Subcutaneous adipose tissue (tissue), 4 donors: ENCODE measurements around the gene PGRMC2. TPM values are rescaled to one million over a fixed set of nuclear protein-coding genes. Genes with fewer than 3 reads are reported as not detected.

Experiments
- CTCF ChIP-seq: fragments of 450-650 bp; IDR thresholded peaks from one replicate; pipeline ENCODE4 v1.5.1; 2016; ENCODE audit warnings: low read depth, mild to moderate bottlenecking, control low read depth, antibody characterized with exemption, moderate library complexity
- total RNA-seq, 4 donors: library from RNA; depleted of rRNA; stranded (reverse); fragments of >200 nt; gene quantifications; one replicate each; pipeline ENCODE4 v1.1.0, GENCODE V29; 2016

PGRMC2 gene
- total RNA-seq, 4 donors from 2014 or later, result 59.7 to 106 (median 67.9) TPM

GRCh38 chr4:128323401-128323800 lies 35.8 kb upstream of the PGRMC2 start:
- TF ChIP-seq CTCF, result no peak

GRCh38 chr4:128322986-128323385 lies 35.4 kb upstream of the PGRMC2 start:
- no peak for TF ChIP-seq CTCF

GRCh38 chr4:128322311-128322710 lies 34.7 kb upstream of the PGRMC2 start:
- no peak for TF ChIP-seq CTCF

- no peak for TF ChIP-seq CTCF
Measured at GRCh38 chr4:128320656-128321055, 33.0 kb upstream of the PGRMC2 start.

GRCh38 chr4:128315756-128316520 lies 28.3 kb upstream of the PGRMC2 start:
- TF ChIP-seq CTCF, result no peak

- no peak for TF ChIP-seq CTCF
Measured at GRCh38 chr4:128311659-128312403, 24.2 kb upstream of the PGRMC2 start.

- TF ChIP-seq CTCF, result no peak
Measured at GRCh38 chr4:128310266-128310697, 22.7 kb upstream of the PGRMC2 start.
